PC-9 (cell line): ENCODE measurements around the gene NPL. TPM values are rescaled to one million over a fixed set of nuclear protein-coding genes. Genes with fewer than 3 reads are reported as not detected.

ENCODE experiments used
- BruUV-seq: library from RNA; stranded (reverse); fragments of 400-500 nt; replicated peaks from 2 replicates; lab custom pipeline; 2021; lab: Mats Ljungman, UMichigan
- CTCF ChIA-PET: fragments of 300-600 bp; sonication (Branson Sonifier 250); formaldehyde crosslinking; loops from one replicate; lab custom pipeline; 2022; ENCODE audit warnings: antibody characterized with exemption; lab: Charles Lee
- POLR2A ChIA-PET: fragments of 300-600 bp; sonication (Branson Sonifier 250); formaldehyde crosslinking; loops from one replicate; lab custom pipeline; 2022; ENCODE audit warnings: antibody characterized with exemption; ENCODE audit not compliant: unreplicated experiment; lab: Charles Lee
- DNase-seq, 2 experiments: peaks; one replicate each; pipeline versions ENCODE4 v3.0.0 to v3.0.0-alpha.2; 2015 to 2022; ENCODE audit warnings: mixed read lengths in 1 of 2
- H2AFZ ChIP-seq: fragments of 200-600 bp; sonication (generic); 2 replicates; pipeline ENCODE4 v1.8.1; 2017; ENCODE audit warnings: antibody characterized with exemption
- H3F3A ChIP-seq: fragments of 200-600 bp; sonication (generic); 2 replicates; pipeline ENCODE4 v1.8.1; 2017; ENCODE audit warnings: antibody characterized with exemption, mild to moderate bottlenecking, low read depth; ENCODE audit not compliant: insufficient read depth
- H3K27ac ChIP-seq: fragments of 200-600 bp; sonication (generic); 2 replicates; pipeline ENCODE4 v1.6.1; 2016; ENCODE audit warnings: mixed run types
- H3K27me3 ChIP-seq: fragments of 200-600 bp; sonication (generic); 2 replicates; pipeline ENCODE4 v1.6.1; 2016; ENCODE audit warnings: low read depth, mixed run types; ENCODE audit not compliant: insufficient read depth
- H3K36me3 ChIP-seq: fragments of 200-600 bp; sonication (generic); 2 replicates; pipeline ENCODE4 v1.6.1; 2016; ENCODE audit warnings: low read depth, mixed run types
- H3K4me1 ChIP-seq: fragments of 200-600 bp; sonication (generic); replicated peaks from 2 replicates; pipeline ENCODE4 v1.6.1; 2016; ENCODE audit warnings: mixed run types; ENCODE audit not compliant: insufficient read depth
- H3K4me2 ChIP-seq: fragments of 200-600 bp; sonication (generic); 2 replicates; pipeline ENCODE4 v1.6.1; 2017; ENCODE audit warnings: mixed run types
- H3K4me3 ChIP-seq: fragments of 200-600 bp; sonication (generic); 2 replicates; pipeline ENCODE4 v1.6.1; 2016; ENCODE audit warnings: mixed run types
- H3K79me2 ChIP-seq: fragments of 200-600 bp; sonication (generic); 2 replicates; pipeline ENCODE4 v1.6.1; 2017; ENCODE audit warnings: low read depth, mixed run types
- H3K9me2 ChIP-seq: fragments of 200-600 bp; sonication (generic); 2 replicates; pipeline ENCODE4 v1.8.1; 2017; ENCODE audit warnings: mild to moderate bottlenecking; ENCODE audit not compliant: insufficient read depth
- H3K9me3 ChIP-seq: fragments of 200-600 bp; sonication (generic); 2 replicates; pipeline ENCODE4 v1.8.1; 2016; ENCODE audit warnings: low read depth; ENCODE audit not compliant: insufficient read depth
- H4K20me1 ChIP-seq: fragments of 200-600 bp; sonication (generic); 2 replicates; pipeline ENCODE4 v1.8.1; 2017; ENCODE audit not compliant: insufficient read depth
- EZH2 ChIP-seq: fragments of 200-600 bp; sonication (generic); IDR thresholded peaks from 2 replicates; pipeline ENCODE4 v1.8.0; 2017; ENCODE audit warnings: antibody characterized with exemption, low read depth
- intact Hi-C: fragments of 100-400 bp; cut with micrococcal nuclease; formaldehyde crosslinking; loops from one replicate; pipeline ENCODE4 v1.10.0; 2022; ENCODE audit not compliant: unreplicated experiment
- total RNA-seq: library from RNA; stranded (reverse); gene quantifications from 2 replicates; pipeline ENCODE4 v1.2.3, GENCODE V29; 2021
- TF ChIP-seq, protein P1 (sequence below): fragments of 200-600 bp; sonication (generic); conservative IDR thresholded peaks from 2 replicates; pipeline ENCODE4 v1.6.1; 2017; ENCODE audit warnings: mixed run types, antibody characterized with exemption, mild to moderate bottlenecking, moderate library complexity

Gene NPL
- total RNA-seq, 1 experiment from 2014 or later, result 2.3 TPM

DNA sequence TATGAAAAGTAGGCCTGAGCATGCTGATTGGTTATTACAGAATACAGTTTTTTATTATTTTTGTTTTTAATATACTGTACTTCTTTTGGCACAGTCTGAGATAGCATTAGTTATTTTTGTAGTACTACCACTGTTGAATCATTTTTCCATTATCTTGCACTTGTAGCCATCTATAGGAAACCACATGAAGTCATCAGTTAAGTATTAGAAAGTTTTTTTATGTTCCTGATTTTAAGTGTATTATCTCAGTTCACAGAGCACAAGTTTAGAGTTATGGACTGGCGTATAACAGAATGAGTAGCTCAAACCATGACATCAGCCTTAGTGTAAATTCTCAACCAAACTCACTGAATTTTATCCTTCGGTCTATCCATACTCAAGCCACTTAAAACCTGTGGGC is 72.4 kb downstream of the NPL start:
- Histone ChIP-seq H3K4me3 (no peak overlapping the region), H3F3A (peaks cover 58% of the 10 kb centered on the region), H3K9me2 (no peaks in the 10 kb centered on the region), H3K27me3 (no peaks in the 10 kb centered on the region), H3K9me3 (no peaks in the 10 kb centered on the region), H4K20me1 (peaks cover 51% of the 10 kb centered on the region), H3K79me2 (peaks cover 35% of the 10 kb centered on the region), H3K4me1 (no peaks in the 10 kb centered on the region), H3K4me2 (no peak overlapping the region), H3K36me3 (peaks cover 84% of the 10 kb centered on the region), H2AFZ (no peak overlapping the region), H3K27ac (no peak overlapping the region)
- no peak for DNase-seq
- CTCF ChIA-PET, result no interaction called here
- no TSS peak for BruUV-seq
- TF ChIP-seq EZH2, result no peak
- TF ChIP-seq, protein P1, sequence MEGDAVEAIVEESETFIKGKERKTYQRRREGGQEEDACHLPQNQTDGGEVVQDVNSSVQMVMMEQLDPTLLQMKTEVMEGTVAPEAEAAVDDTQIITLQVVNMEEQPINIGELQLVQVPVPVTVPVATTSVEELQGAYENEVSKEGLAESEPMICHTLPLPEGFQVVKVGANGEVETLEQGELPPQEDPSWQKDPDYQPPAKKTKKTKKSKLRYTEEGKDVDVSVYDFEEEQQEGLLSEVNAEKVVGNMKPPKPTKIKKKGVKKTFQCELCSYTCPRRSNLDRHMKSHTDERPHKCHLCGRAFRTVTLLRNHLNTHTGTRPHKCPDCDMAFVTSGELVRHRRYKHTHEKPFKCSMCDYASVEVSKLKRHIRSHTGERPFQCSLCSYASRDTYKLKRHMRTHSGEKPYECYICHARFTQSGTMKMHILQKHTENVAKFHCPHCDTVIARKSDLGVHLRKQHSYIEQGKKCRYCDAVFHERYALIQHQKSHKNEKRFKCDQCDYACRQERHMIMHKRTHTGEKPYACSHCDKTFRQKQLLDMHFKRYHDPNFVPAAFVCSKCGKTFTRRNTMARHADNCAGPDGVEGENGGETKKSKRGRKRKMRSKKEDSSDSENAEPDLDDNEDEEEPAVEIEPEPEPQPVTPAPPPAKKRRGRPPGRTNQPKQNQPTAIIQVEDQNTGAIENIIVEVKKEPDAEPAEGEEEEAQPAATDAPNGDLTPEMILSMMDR, result no peak
- POLR2A ChIA-PET, result no interaction called here
- intact Hi-C loops, result loop anchor here (10.0 kb wide), 1 partner anchor 673 kb away; no protein-coding TSS in a partner anchor

DNA sequence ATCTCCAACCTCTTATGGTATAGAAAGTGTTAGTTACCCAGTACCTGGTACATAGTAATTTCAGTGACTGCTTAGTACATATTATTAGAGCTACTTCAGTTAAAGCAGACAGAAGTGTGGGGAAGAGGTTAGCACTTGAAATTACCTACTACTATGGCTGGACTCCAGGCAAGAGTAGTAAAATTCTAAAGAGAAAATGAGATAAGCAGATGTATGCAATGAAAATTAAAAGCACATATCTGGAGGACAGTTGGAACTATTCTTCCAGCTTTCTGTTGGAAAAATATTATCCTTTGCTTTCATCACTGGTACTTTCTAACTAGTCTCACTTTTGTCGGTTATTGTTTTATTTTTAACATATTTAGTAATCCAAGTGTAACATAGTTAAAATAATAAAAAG is 73.3 kb downstream of the NPL start:
- Histone ChIP-seq H3K4me1 (no peaks in the 10 kb centered on the region), H3K9me3 (no peaks in the 10 kb centered on the region), H3K4me2 (no peak overlapping the region), H3K27ac (no peak overlapping the region), H2AFZ (no peak overlapping the region), H4K20me1 (peaks cover 51% of the 10 kb centered on the region), H3K27me3 (no peaks in the 10 kb centered on the region), H3F3A (peaks cover 54% of the 10 kb centered on the region), H3K79me2 (peaks cover 35% of the 10 kb centered on the region), H3K4me3 (no peak overlapping the region), H3K36me3 (peaks cover 86% of the 10 kb centered on the region), H3K9me2 (no peaks in the 10 kb centered on the region)
- ChIA-PET CTCF (interaction anchor here (0.6 kb wide), 1 partner anchor 761 kb away, joined by 3 read pairs; no protein-coding TSS in a partner anchor), POLR2A (interaction anchor here (0.5 kb wide), 1 partner anchor 365 kb away, joined by 3 read pairs; no protein-coding TSS in a partner anchor)
- TF ChIP-seq, protein P1, result no peak
- TF ChIP-seq EZH2, result no peak
- DNase-seq, result no peak
- no TSS peak for BruUV-seq
- intact Hi-C loops, result loop anchor here (10.0 kb wide), 1 partner anchor 672 kb away; no protein-coding TSS in a partner anchor

DNA sequence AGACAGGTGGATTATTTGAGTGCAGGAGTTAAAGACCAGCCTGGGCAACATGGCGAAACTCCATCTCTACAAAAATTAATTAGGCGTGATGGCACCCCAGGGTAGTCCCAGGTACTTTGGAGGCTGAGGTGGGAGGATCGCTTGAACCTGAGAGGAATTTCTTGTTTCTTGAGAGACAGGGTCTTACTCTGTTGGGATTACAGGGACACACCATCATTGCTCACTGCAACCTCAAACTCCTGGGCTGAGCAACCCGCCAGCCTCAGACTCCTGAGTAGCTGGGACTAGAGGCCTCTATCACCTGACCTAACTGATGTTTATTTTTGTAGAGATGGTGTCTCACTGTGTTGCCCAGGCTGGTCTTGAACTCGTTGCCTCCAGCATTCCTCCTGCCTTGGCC is 74.4 kb downstream of the NPL start:
- no peak overlapping the region for H3K4me3 ChIP-seq
- no peak overlapping the region for H3K27ac ChIP-seq
- H3K4me2 ChIP-seq, result no peak overlapping the region
- no peaks in the 10 kb centered on the region for H3K9me2 ChIP-seq
- H4K20me1 ChIP-seq, result peaks cover 43% of the 10 kb centered on the region
- CTCF ChIA-PET, result no interaction called here
- peaks cover 34% of the 10 kb centered on the region; the same call in 1 of the 2 replicates for H3K79me2 ChIP-seq
- no peak overlapping the region for H2AFZ ChIP-seq
- TF ChIP-seq, protein P1, result no peak
- TF ChIP-seq EZH2, result no peak
- H3K9me3 ChIP-seq, result no peaks in the 10 kb centered on the region
- peaks cover 43% of the 10 kb centered on the region for H3F3A ChIP-seq
- DNase-seq, result no peak
- H3K4me1 ChIP-seq, result no peaks in the 10 kb centered on the region
- H3K36me3 ChIP-seq, result peaks cover 85% of the 10 kb centered on the region
- intact Hi-C loops, result loop anchor here (10.0 kb wide), 1 partner anchor 671 kb away; no protein-coding TSS in a partner anchor
- H3K27me3 ChIP-seq, result no peaks in the 10 kb centered on the region
- POLR2A ChIA-PET, result no interaction called here
- no TSS peak for BruUV-seq
